GM21447 (cell line): Measurements from ENCODE around the gene FNDC3B.
"Not testable (repeated sequence)": the region's sequence is repeated elsewhere in the genome, so short reads cannot be mapped to it uniquely, and the experiment has no call there.

Source experiments
- ATAC-seq: cut with Tn5 transposase; IDR thresholded peaks from one replicate; pipeline ENCODE4 v1.9.1; 2021; ENCODE audit not compliant: unreplicated experiment

Gene FNDC3B

DNA sequence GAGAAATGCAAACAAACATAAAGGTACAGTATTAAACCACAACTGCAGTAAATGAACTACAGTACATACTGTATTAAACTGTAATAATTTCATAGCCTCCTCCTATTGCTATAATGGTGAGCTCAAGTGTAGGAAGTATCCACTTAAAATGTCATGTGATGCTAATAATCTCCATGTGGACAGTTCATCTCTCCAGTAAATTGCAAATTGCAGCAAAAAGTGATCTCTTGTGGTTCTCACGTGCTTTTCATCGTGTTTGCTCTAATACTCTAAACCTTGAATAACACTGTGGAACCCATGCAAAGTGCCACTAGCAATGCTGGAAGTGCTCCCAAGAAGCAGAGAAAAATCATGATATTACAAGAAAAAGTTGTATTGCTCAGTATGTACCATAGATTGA is 9.2 kb upstream of the FNDC3B start:
- ATAC-seq, result no peak

GRCh38 chr3:172031996-172032395 is 7.4 kb upstream of the FNDC3B start:
- no peak for ATAC-seq

- ATAC-seq, result no peak
These were observed 6.0 kb upstream of the FNDC3B start for GRCh38 chr3:172033396-172033795.

GRCh38 chr3:172034786-172035685 is 4.3 kb upstream of the FNDC3B start:
- ATAC-seq, result no peak

GRCh38 chr3:172036541-172037215 is 2.7 kb upstream of the FNDC3B start:
- ATAC-seq, result no peak

DNA sequence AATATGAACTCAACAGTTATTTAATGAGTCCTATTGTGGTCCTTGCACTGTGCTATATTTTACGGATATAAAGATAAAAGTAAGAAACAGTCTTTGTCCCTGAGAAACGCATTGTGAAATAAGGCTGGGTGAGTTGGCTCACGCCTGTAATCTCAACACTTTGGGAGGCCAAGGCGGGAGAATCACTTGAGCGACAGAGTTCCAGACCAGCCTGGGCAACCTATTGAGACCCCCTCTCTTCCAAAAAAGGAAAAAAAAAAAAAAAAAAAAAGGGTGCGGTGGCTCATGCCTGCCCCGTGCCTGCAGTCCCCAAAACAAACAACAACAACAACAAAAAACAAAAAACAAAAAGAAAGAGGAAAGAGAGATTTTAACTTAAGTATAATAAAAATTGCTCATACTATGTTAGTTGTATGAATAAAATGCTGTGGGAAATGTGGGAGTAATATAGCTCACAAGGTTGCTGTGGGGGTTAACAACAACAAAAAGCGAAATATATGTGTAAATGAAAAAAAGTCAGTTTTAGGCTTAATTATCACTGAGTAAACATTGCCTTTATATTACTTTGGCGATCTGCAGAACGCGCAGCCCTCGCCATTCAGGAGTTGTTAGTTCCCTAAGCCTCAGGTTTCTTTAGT is 461 bp upstream of the FNDC3B start:
- ATAC-seq, result no peak

DNA sequence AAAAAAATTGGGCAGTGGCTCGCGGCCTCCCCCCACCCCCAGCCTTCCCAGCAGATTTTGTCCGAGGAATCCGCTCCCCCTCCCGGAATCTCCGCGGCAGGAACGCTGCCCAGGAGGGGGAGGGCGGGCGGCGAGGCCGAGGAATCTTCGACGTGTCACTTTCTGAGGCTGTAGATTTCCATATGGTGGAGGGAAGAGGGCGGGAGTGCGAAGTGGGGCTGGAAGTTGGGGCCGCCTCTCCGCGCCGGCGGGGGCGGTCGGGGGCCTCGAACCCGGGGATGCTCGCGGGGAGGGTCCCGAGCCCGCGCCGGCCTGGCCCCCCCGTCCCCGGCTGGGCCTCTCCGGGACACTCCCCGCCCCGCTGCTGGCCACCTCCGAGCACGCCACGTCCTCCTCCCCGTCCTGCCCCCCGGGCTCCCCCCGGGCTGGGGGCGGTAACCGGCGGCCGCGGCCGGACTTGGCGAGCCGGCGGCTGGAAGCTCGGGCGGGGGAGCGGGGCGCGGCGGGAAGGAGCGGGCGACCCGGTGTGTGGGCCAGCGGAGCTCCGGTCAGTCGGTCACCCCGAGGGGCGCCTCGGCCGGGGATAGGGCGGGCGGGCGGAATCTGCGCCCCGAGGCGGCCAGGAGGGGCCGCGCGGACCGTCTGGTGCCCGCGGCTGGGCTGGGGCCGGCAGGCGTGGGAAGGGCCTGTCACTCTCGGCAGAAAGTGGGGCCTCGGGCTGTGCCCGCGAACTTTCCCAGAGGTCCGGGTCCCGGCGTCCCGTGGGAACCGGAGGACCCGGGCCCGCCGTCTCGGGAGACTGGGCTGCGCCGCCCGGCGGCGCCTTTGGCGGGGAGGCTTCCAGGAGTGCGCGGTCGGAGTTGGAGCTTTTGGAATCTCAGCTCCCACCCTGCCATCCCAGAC is 951 bp downstream of the FNDC3B start:
- ATAC-seq, result no peak

DNA sequence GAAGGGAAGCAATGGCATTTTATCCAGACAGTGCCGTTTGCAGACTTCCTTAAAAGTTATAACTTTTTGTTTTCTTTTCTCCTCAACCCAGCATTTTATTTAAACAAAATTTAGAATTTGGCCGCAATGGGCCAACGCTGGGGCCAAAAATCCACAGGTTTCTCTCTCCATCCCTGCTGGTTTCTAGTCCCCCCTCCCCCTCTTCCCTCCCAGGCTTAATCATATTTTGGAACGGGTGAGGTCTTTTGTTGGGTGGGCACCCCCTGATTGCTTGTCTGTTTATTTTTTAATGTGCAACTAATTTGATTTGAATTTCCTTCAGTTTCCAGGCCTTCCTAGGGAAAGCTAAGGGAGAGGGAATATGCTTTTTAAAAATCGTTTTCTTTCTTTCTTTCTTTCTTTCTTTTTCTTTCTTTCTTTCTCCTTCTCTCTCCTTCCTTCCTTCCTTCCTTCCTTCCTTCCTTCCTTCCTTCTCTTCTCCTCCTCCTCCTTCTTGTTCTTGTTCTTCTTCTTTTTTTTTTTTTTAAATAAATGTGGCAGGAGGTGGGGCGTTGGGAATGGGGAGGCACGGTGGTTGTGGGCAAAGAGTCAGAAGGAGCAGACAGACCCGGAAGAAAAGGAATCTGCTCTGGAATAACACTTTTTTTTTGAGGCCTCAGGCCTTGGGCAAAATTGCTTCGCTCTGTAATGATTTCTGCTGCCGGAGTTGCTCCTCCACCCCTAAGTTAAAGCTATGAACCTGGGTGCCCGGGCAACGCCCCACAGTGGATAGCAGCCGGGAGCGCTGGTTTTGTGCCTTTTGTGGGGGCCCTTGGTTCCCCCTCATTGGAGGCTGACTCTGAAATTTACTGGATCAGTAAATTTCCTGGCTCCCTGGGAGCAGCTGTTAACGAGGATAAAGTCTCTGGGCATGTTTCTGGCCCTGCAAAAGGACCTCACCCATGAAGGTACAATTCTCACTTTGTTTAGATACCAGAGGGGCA is 1.9 kb downstream of the FNDC3B start:
- ATAC-seq, result no peak

- ATAC-seq, result no peak
These were observed 2.8 kb downstream of the FNDC3B start for GRCh38 chr3:172042136-172042662.

DNA sequence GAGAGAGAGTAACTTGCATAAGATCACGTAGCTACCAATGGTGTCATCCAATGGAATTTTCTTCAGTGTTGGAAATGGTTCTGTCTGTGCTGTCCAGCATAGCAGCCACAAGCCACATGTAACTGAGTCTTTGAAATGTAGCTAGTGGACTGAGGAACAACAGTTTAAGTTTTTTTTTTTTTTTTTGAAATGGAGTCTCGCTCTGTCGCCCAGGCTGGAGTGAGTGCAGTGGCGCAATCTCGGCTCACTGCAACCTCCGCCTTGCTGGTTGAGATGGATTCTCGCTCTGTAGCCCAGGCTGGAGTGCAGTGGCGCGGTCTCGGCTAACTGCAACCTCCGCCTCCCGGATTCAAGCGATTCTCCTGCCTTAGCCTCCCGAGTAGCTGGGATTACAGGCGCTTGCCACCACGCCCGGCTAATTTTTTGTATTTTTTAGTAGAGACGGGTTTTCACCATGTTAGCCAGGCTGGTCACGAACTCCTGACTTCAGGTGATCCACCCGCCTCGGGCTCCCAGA is 3.3 kb downstream of the FNDC3B start:
- ATAC-seq, result not testable (repeated sequence)

GRCh38 chr3:172043233-172043632 is 3.9 kb downstream of the FNDC3B start:
- no peak for ATAC-seq

GRCh38 chr3:172043766-172044165 is 4.4 kb downstream of the FNDC3B start:
- ATAC-seq, result no peak

DNA sequence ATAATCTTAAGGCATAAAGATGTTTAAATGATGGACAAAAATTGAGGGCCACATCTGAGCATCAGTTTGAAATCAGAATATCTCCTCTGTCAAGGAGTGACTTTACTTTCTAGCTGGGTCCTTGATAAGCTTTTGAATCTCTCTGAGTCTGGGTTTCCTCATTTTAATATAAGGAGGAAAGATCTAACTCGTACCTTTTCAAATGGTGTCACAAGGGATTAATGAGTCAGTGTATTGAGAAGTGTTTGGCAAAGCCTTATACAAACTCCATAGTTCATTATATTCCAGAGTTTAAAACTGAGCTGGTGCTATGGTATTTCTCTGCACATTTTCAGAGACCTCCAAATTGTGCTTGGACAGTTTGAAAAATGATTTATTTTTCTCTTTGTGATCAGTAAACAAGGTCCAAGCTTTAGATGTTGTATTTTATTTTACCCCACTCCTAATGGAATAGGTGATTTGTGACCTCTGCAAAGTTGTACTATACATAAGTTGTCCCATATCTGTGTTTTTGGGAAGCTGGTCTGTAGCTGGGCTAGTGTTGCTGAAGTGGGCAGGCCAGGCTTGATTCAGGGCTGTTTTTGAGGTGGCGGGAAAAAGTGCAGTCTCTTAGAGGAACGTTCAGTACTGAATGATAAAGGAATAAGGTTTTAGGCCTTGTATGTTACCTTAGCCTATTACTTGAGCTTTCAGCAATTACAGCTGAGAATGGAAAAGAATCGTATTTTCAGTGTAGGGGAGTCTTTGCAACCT is 5.6 kb downstream of the FNDC3B start:
- ATAC-seq, result no peak

DNA sequence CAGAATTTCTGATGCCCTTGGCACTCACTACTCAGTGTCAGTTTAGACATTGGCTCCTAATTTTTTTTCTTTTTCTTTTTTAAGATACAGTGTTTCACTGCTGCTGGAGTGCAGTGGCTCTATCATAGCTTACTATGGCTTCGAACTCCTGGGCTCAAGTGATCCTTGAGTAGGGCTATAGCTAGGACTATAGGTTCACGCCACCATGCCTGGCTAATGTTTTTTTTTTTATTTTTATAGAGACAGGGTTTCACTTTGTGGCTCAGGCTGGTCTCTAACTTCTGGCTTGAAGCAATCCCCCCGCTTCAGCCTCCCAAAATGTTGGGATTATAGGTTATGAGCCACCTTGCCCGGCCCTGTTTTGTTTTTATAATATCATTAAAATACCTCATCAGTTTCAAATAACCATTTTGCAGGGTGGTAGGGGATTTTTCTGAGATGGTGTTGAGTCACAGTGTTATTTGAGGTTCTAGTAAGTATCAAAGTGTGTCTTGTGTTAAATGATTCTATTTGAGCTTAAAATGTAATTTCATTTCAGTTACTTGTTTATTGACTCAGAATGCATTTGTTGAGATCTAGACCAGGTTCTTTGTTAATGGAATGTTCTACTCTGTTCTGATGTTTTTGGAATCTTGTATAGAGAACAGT is 7.0 kb downstream of the FNDC3B start:
- ATAC-seq, result no peak

DNA sequence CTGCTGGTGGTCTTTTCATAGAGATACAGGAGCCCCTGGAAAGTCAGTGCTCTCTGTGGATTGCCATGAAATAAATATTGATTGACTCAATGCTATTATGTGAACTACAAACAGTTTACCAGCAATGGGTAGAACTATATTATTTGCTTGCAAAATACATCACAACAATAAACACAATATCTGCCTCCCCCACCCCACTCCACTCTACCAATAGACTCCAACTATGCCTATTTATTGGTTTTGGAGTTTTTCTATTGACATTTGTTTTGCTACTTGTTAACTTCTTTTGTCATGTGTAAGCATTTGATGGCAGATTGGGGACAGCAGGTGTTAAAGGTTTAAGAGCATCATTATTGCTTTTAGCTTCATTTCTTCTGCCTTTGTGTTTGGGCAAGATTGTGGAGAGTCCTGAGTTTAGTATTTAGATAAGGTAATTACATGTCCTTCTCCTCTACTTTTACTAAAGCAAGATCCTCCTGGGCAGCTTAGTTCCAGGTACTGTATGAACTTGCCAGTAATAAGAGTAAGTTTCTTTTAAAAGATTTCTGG is 8.3 kb downstream of the FNDC3B start:
- ATAC-seq, result no peak

- no peak for ATAC-seq
These were observed 9.2 kb downstream of the FNDC3B start for GRCh38 chr3:172048599-172048998.

GRCh38 chr3:172051310-172051956 is 12.1 kb downstream of the FNDC3B start:
- ATAC-seq, result no peak
